HepG2 (cell line): ENCODE results near the gene KCTD1. TPM values are rescaled to one million over a fixed set of nuclear protein-coding genes. Genes with fewer than 3 reads are reported as not detected.
A peak's percentile ranks its signal among the peaks of the same experiment; 100 is the strongest.

Experiments
- ARID5B ChIP-seq: IDR thresholded peaks from 2 replicates; pipeline ENCODE4 v1.4.0; 2020; ENCODE audit warnings: mild to moderate bottlenecking, missing genetic modification reagents
- CEBPB ChIP-seq: IDR thresholded peaks from 2 replicates; pipeline ENCODE4 v1.6.1; 2011; ENCODE audit warnings: low read depth, low read length, improper control_type of control experiment, borderline replicate concordance
- EP300 ChIP-seq, 3 experiments: sonication (generic) in 1 of 3; formaldehyde crosslinking in 1 of 3; IDR thresholded peaks; 2 replicates each; pipeline versions ENCODE4 v1.5.1 to v1.6.1; 2011 to 2020; ENCODE audit warnings: low read depth in 2 of 3, low read length in 2 of 3, borderline replicate concordance in 1 of 3, improper control_type of control experiment in 1 of 3, mild to moderate bottlenecking in 1 of 3, missing genetic modification reagents in 1 of 3, moderate library complexity in 1 of 3
- FOXP1 ChIP-seq, 2 experiments: fragments of 450-650 bp in 1 of 2; IDR thresholded peaks; 2 replicates each; pipeline ENCODE4 v1.6.1; 2017 to 2018; ENCODE audit warnings: antibody characterized with exemption in 1 of 2
- HNF4A ChIP-seq: sonication (generic); formaldehyde crosslinking; IDR thresholded peaks from 2 replicates; pipeline ENCODE4 v1.4.0; 2020; ENCODE audit warnings: missing genetic modification reagents
- HOXA3 ChIP-seq: sonication (generic); formaldehyde crosslinking; IDR thresholded peaks from 2 replicates; pipeline ENCODE4 v1.5.0; 2020; ENCODE audit warnings: missing genetic modification reagents
- MAZ ChIP-seq, 2 experiments: sonication (generic) in 1 of 2; formaldehyde crosslinking in 1 of 2; IDR thresholded peaks; 2 replicates each; pipeline versions ENCODE4 v1.5.0 to v1.6.1; 2012 to 2020; ENCODE audit warnings: low read depth in 2 of 2, mild to moderate bottlenecking in 2 of 2, borderline replicate concordance in 1 of 2, improper control_type of control experiment in 1 of 2, low read length in 1 of 2, missing genetic modification reagents in 1 of 2, moderate library complexity in 1 of 2
- POGZ ChIP-seq: sonication (generic); formaldehyde crosslinking; IDR thresholded peaks from 2 replicates; pipeline ENCODE4 v1.4.0; 2020; ENCODE audit warnings: mild to moderate bottlenecking, missing genetic modification reagents
- RFXANK ChIP-seq: IDR thresholded peaks from 2 replicates; pipeline ENCODE4 v1.6.1; 2016
- RXRA ChIP-seq: sonication (generic); formaldehyde crosslinking; IDR thresholded peaks from 2 replicates; pipeline ENCODE4 v1.5.1; 2020; ENCODE audit warnings: missing genetic modification reagents
- SOX5 ChIP-seq: IDR thresholded peaks from 2 replicates; pipeline ENCODE4 v1.6.1; 2016; ENCODE audit warnings: borderline replicate concordance
- TBX2 ChIP-seq: sonication (generic); formaldehyde crosslinking; IDR thresholded peaks from 2 replicates; pipeline ENCODE4 v1.5.0; 2020; ENCODE audit warnings: missing genetic modification reagents, mild to moderate bottlenecking, borderline replicate concordance
- THRA ChIP-seq: sonication (generic); formaldehyde crosslinking; IDR thresholded peaks from 2 replicates; pipeline ENCODE4 v1.4.0; 2020; ENCODE audit warnings: missing genetic modification reagents, borderline replicate concordance
- ZBTB43 ChIP-seq: sonication (generic); formaldehyde crosslinking; conservative IDR thresholded peaks from 2 replicates; pipeline ENCODE4 v1.4.0; 2020; ENCODE audit warnings: missing genetic modification reagents
- ZNF646 ChIP-seq: sonication (generic); formaldehyde crosslinking; IDR thresholded peaks from 2 replicates; pipeline ENCODE4 v1.9.0; 2021; ENCODE audit warnings: mild to moderate bottlenecking, missing genetic modification reagents
- polyA plus RNA-seq, 8 experiments: library from polyadenylated mRNA; depleted of rRNA in 3 of 8; stranded (reverse) in 7 of 8; unstranded in 1 of 8; fragments of >200 nt; fragmentation: Illumina TruSeq in 4 of 8; extraction: Trizol in 4 of 8; gene quantifications; 2 replicates each; pipeline versions ENCODE4 v1.2.1 to v1.2.3, GENCODE V29; 2011 to 2016; ENCODE audit warnings: low read depth in 4 of 8, missing spikeins in 1 of 8, mixed read lengths in 1 of 8; ENCODE audit not compliant: insufficient read depth in 1 of 8
- total RNA-seq, 5 experiments: library from RNA; depleted of rRNA; stranded (reverse); fragments of >200 nt; fragmentation: Illumina TruSeq; extraction: Trizol; gene quantifications; 2 replicates each; pipeline ENCODE4 v1.2.3, GENCODE V29; 2016; ENCODE audit warnings: low read depth in 1 of 5

KCTD1 gene
- total and polyA plus RNA-seq, 2 of the 13 experiments (the other 11 are each of a cell fraction or from before 2014, with no cell fraction given), result 2.7 to 6.8 TPM

GRCh38 chr18:26487437-26487836 is 60.9 kb downstream of the KCTD1 start (continued):
- TF ChIP-seq TBX2 (CRISPR knock-in tag) (peak; percentile 28; the same call in 1 of the 2 replicates), CEBPB (peak; percentile 93), RFXANK (CRISPR knock-in tag) (no peak), MAZ (IDR thresholded peaks at IDR 0.05; ENCODE audit: borderline replicate concordance, low read depth, low read length) (no peak), MAZ (CRISPR knock-in tag; IDR thresholded peaks at IDR 0.05; ENCODE audit: low read depth) (no peak), HOXA3 (0 out of 2 replicates have a peak, but pooled peaks have one; percentile 23), POGZ (peak; percentile 31; the same call in 1 of the 2 replicates), ZBTB43 (CRISPR knock-in tag) (peak; percentile 40; the same call in 1 of the 2 replicates), ARID5B (CRISPR knock-in tag) (peak; percentile 65), RXRA (peak; percentile 49; the same call in 1 of the 2 replicates), EP300 (IDR thresholded peaks at IDR 0.05; ENCODE audit: low read depth in 2 of 2, low read length in 2 of 2) (peak in 1 of 2 experiments; percentile 19; a peak in 1 of 4 replicates), EP300 (CRISPR knock-in tag; IDR thresholded peaks at IDR 0.05; ENCODE audit: borderline replicate concordance) (no peak), THRA (peak; percentile 45; the same call in 1 of the 2 replicates), HNF4A (peak; percentile 47; the same call in 1 of the 2 replicates), SOX5 (CRISPR knock-in tag) (peak; percentile 53; the same call in 1 of the 2 replicates), FOXP1 (IDR thresholded peaks at IDR 0.05) (no peak), FOXP1 (CRISPR knock-in tag; IDR thresholded peaks at IDR 0.05) (0 out of 2 replicates have a peak, but pooled peaks have one; percentile 17), ZNF646 (CRISPR knock-in tag) (peak; percentile 53; the same call in 1 of the 2 replicates)
